Activated naive CD8-positive, alpha-beta T cell treated with anti-CD3 and anti-CD28 coated beads, Interleukin-2, amount 10 ng/mL, durations not matched to agents 7 days and 5 days (primary cell): ENCODE data around the gene CIZ1. TPM values are rescaled to one million over a fixed set of nuclear protein-coding genes. Genes with fewer than 3 reads are reported as not detected.

Experiments used
- ATAC-seq: fragments of 150-1000 bp; cut with Tn5 transposase; one replicate; pipeline ENCODE4 v1.10.0; 2021; ENCODE audit warnings: low read depth, moderate library complexity
- POLR2A ChIA-PET: fragments of 350-600 bp; sonication (Branson Sonifier 250); formaldehyde crosslinking; loops from one replicate; lab custom pipeline; 2021; ENCODE audit warnings: antibody characterized with exemption; lab: Charles Lee
- DNase-seq: peaks from one replicate; pipeline ENCODE4 v3.0.0; 2021
- H3K27ac Mint-ChIP-seq: one replicate; pipeline ENCODE4 v1.8.0; 2022; ENCODE audit warnings: mild to moderate bottlenecking, mixed read lengths
- H3K27me3 Mint-ChIP-seq: one replicate; pipeline ENCODE4 v1.8.0; 2022; ENCODE audit warnings: mild to moderate bottlenecking, moderate library complexity, mixed read lengths
- H3K36me3 Mint-ChIP-seq: one replicate; pipeline ENCODE4 v1.8.0; 2021; ENCODE audit warnings: mild to moderate bottlenecking, mixed read lengths
- H3K4me1 Mint-ChIP-seq: one replicate; pipeline ENCODE4 v1.8.0; 2021; ENCODE audit warnings: mixed read lengths
- H3K4me3 Mint-ChIP-seq: one replicate; pipeline ENCODE4 v1.8.0; 2022; ENCODE audit warnings: mild to moderate bottlenecking, moderate library complexity, mixed read lengths
- H3K9me3 Mint-ChIP-seq: one replicate; pipeline ENCODE4 v1.8.0; 2021; ENCODE audit warnings: mixed read lengths
- total RNA-seq, 2 experiments: library from RNA; stranded (reverse); gene quantifications; one replicate each; pipeline ENCODE4 v1.2.3, GENCODE V29; 2021

CIZ1 gene
- total RNA-seq, 2 experiments from 2014 or later, result 149 to 152 TPM

GRCh38 chr9:128149951-128150593 lies 41.3 kb downstream of the CIZ1 start:
- H3K27me3 Mint-ChIP-seq, result no peaks in the 10 kb centered on the region
- POLR2A ChIA-PET, result no interaction called here
- no peaks in the 10 kb centered on the region for H3K9me3 Mint-ChIP-seq
- peak overlapping the region; percentile 34 for H3K27ac Mint-ChIP-seq
- ATAC-seq (no peak), DNase-seq (no peak)
- no peaks in the 10 kb centered on the region for H3K36me3 Mint-ChIP-seq
- peaks cover 3% of the 10 kb centered on the region for H3K4me1 Mint-ChIP-seq
- no peak overlapping the region for H3K4me3 Mint-ChIP-seq

- no peak for DNase-seq
- peak within 1 kb of the TSS; percentile 34 for H3K27ac Mint-ChIP-seq
- no peaks in the 10 kb centered on the region for H3K9me3 Mint-ChIP-seq
- H3K4me1 Mint-ChIP-seq, result peaks cover 3% of the 10 kb centered on the region
- no peaks in the 10 kb centered on the region for H3K27me3 Mint-ChIP-seq
- H3K4me3 Mint-ChIP-seq, result no peak within 1 kb of the TSS
- POLR2A ChIA-PET, result no interaction called here
- no peaks in the 10 kb centered on the region for H3K36me3 Mint-ChIP-seq
- ATAC-seq, result no peak
Measured at GRCh38 chr9:128149001-128149701, 42.2 kb downstream of the CIZ1 start, which contains the start of gene LCN2. Gene LCN2, plus strand, starts transcription at chr9:128149453. Its CDS starts 73 bp downstream, at chr9:128149526.

- H3K27me3 Mint-ChIP-seq, result no peaks in the 10 kb centered on the region
- H3K9me3 Mint-ChIP-seq, result no peaks in the 10 kb centered on the region
- peaks cover 3% of the 10 kb centered on the region for H3K4me1 Mint-ChIP-seq
- no peak overlapping the region for H3K4me3 Mint-ChIP-seq
- H3K36me3 Mint-ChIP-seq, result no peaks in the 10 kb centered on the region
- DNase-seq (no peak), ATAC-seq (no peak)
- POLR2A ChIA-PET, result no interaction called here
- H3K27ac Mint-ChIP-seq, result no peak overlapping the region
Measured at GRCh38 chr9:128148509-128149000, 42.8 kb downstream of the CIZ1 start.

- ATAC-seq (no peak), DNase-seq (no peak)
- H3K4me3 Mint-ChIP-seq, result no peak overlapping the region
- peaks cover 2% of the 10 kb centered on the region for H3K36me3 Mint-ChIP-seq
- peaks cover 12% of the 10 kb centered on the region for H3K4me1 Mint-ChIP-seq
- no peak overlapping the region for H3K27ac Mint-ChIP-seq
- POLR2A ChIA-PET, result no interaction called here
- H3K9me3 Mint-ChIP-seq, result peaks cover 1% of the 10 kb centered on the region
- no peaks in the 10 kb centered on the region for H3K27me3 Mint-ChIP-seq
Measured at GRCh38 chr9:128146591-128147120, 44.7 kb downstream of the CIZ1 start.

- POLR2A ChIA-PET, result no interaction called here
- DNase-seq (no peak), ATAC-seq (no peak)
- peaks cover 1% of the 10 kb centered on the region for H3K9me3 Mint-ChIP-seq
- no peaks in the 10 kb centered on the region for H3K27me3 Mint-ChIP-seq
- peaks cover 2% of the 10 kb centered on the region for H3K36me3 Mint-ChIP-seq
- no peak overlapping the region for H3K4me3 Mint-ChIP-seq
- no peak overlapping the region for H3K27ac Mint-ChIP-seq
- peaks cover 12% of the 10 kb centered on the region for H3K4me1 Mint-ChIP-seq
Measured at GRCh38 chr9:128145951-128146351, 45.4 kb downstream of the CIZ1 start.

GRCh38 chr9:128145536-128145935 lies 45.8 kb downstream of the CIZ1 start:
- H3K27ac Mint-ChIP-seq, result no peak overlapping the region
- H3K4me1 Mint-ChIP-seq, result peaks cover 12% of the 10 kb centered on the region
- H3K4me3 Mint-ChIP-seq, result no peak overlapping the region
- peaks cover 2% of the 10 kb centered on the region for H3K36me3 Mint-ChIP-seq
- H3K9me3 Mint-ChIP-seq, result peaks cover 1% of the 10 kb centered on the region
- no peaks in the 10 kb centered on the region for H3K27me3 Mint-ChIP-seq
- POLR2A ChIA-PET, result no interaction called here
- DNase-seq (no peak), ATAC-seq (no peak)

GRCh38 chr9:128144239-128145181 lies 46.9 kb downstream of the CIZ1 start:
- Mint-ChIP-seq H3K4me3 (no peak overlapping the region), H3K36me3 (peaks cover 2% of the 10 kb centered on the region), H3K4me1 (peaks cover 9% of the 10 kb centered on the region), H3K27me3 (no peaks in the 10 kb centered on the region), H3K9me3 (peaks cover 1% of the 10 kb centered on the region), H3K27ac (no peak overlapping the region)
- DNase-seq (no peak), ATAC-seq (no peak)
- POLR2A ChIA-PET, result interaction anchor here (0.6 kb wide), 1 partner anchor 350 kb away, joined by 4 read pairs; no protein-coding TSS in a partner anchor

GRCh38 chr9:128143525-128144238 lies 47.7 kb downstream of the CIZ1 start:
- no peaks in the 10 kb centered on the region for H3K27me3 Mint-ChIP-seq
- POLR2A ChIA-PET, result interaction anchor here (0.6 to 2.2 kb wide), 2 partner anchors 16 to 349 kb away, joined by 4 to 7 read pairs; partner anchors contain the start of gene BBLN
- H3K9me3 Mint-ChIP-seq, result peaks cover 1% of the 10 kb centered on the region
- H3K4me3 Mint-ChIP-seq, result no peak overlapping the region
- H3K4me1 Mint-ChIP-seq, result peaks cover 9% of the 10 kb centered on the region
- H3K36me3 Mint-ChIP-seq, result peaks cover 2% of the 10 kb centered on the region
- DNase-seq, result no peak
- H3K27ac Mint-ChIP-seq, result peak overlapping the region; percentile 79
- ATAC-seq, result no peak

GRCh38 chr9:128142596-128142995 lies 48.8 kb downstream of the CIZ1 start:
- H3K27ac Mint-ChIP-seq, result peak overlapping the region; percentile 93

GRCh38 chr9:128142061-128142460 lies 49.3 kb downstream of the CIZ1 start:
- peak; percentile 100 for ATAC-seq
- H3K27me3 Mint-ChIP-seq, result no peaks in the 10 kb centered on the region
- H3K9me3 Mint-ChIP-seq, result peaks cover 1% of the 10 kb centered on the region
- peak overlapping the region; percentile 77 for H3K4me3 Mint-ChIP-seq
- DNase-seq, result no peak
- H3K36me3 Mint-ChIP-seq, result peaks cover 2% of the 10 kb centered on the region
- peaks cover 9% of the 10 kb centered on the region for H3K4me1 Mint-ChIP-seq
- peak overlapping the region; percentile 93 for H3K27ac Mint-ChIP-seq
- POLR2A ChIA-PET, result interaction anchor here (0.7 to 2.2 kb wide), 5 partner anchors 14 to 1462 kb away, joined by 3 to 7 read pairs (median 4); partner anchors contain the start of genes BBLN and PTGES2

More at GRCh38 chr9:128142596-128142995, 48.8 kb downstream of the CIZ1 start:
- POLR2A ChIA-PET, result interaction anchor here (0.6 to 2.2 kb wide), 4 partner anchors 15 to 1462 kb away, joined by 3 to 7 read pairs (median 4); partner anchors contain the start of genes BBLN and PTGES2
- peaks cover 2% of the 10 kb centered on the region for H3K36me3 Mint-ChIP-seq
- DNase-seq (no peak), ATAC-seq (no peak)
- H3K4me3 Mint-ChIP-seq, result no peak overlapping the region
- peaks cover 9% of the 10 kb centered on the region for H3K4me1 Mint-ChIP-seq
- peaks cover 1% of the 10 kb centered on the region for H3K9me3 Mint-ChIP-seq
- no peaks in the 10 kb centered on the region for H3K27me3 Mint-ChIP-seq

GRCh38 chr9:128141604-128142003 lies 49.8 kb downstream of the CIZ1 start:
- Mint-ChIP-seq H3K36me3 (peaks cover 2% of the 10 kb centered on the region), H3K27me3 (no peaks in the 10 kb centered on the region), H3K27ac (peak overlapping the region; percentile 93), H3K4me3 (no peak overlapping the region), H3K4me1 (peaks cover 9% of the 10 kb centered on the region), H3K9me3 (peaks cover 1% of the 10 kb centered on the region)
- ATAC-seq (no peak), DNase-seq (no peak)
- POLR2A ChIA-PET, result interaction anchor here (0.7 to 2.2 kb wide), 4 partner anchors 14 to 20 kb away, joined by 3 to 7 read pairs (median 4); partner anchors contain the start of genes BBLN and PTGES2

- no peak overlapping the region for H3K27ac Mint-ChIP-seq
- peaks cover 14% of the 10 kb centered on the region for H3K4me1 Mint-ChIP-seq
- peaks cover 9% of the 10 kb centered on the region for H3K27me3 Mint-ChIP-seq
- no peak for ATAC-seq
- DNase-seq, result no peak
- H3K4me3 Mint-ChIP-seq, result no peak overlapping the region
- H3K36me3 Mint-ChIP-seq, result peaks cover 2% of the 10 kb centered on the region
- POLR2A ChIA-PET, result no interaction called here
- peaks cover 1% of the 10 kb centered on the region for H3K9me3 Mint-ChIP-seq
Measured at GRCh38 chr9:128139621-128140020, 51.8 kb downstream of the CIZ1 start.
